ENCODE measurements around the gene KRCC1. TPM values are rescaled to one million over a fixed set of nuclear protein-coding genes. Genes with fewer than 3 reads are reported as not detected.

The KRCC1 gene
- polyA plus RNA-seq, 2 of the 4 experiments (the other 2 are of a cell fraction): 16.2 to 49.0 TPM

DNA sequence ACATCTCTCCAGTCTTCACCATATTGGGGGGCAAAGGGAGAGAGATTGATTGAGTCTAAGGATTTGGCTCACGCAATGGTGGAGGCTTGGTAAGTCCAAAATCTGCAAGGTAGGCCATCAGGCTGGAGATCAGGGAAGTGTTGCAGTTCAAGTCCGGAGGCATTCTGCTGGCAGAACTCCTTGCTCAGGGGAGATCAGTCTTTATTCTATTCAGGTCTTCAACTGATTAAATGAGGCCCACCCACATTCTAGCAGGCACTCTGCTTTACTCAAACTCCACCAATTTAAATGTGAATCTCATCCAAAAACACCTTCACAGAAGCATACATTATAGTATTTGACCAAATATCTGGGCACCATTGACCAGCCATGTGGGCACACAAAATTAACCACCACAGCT is 33.4 kb upstream of the KRCC1 start:
- FAIRE-seq: no peak
- ATAC-seq: no peak
- POLR2A ChIA-PET: no interaction called here

DNA sequence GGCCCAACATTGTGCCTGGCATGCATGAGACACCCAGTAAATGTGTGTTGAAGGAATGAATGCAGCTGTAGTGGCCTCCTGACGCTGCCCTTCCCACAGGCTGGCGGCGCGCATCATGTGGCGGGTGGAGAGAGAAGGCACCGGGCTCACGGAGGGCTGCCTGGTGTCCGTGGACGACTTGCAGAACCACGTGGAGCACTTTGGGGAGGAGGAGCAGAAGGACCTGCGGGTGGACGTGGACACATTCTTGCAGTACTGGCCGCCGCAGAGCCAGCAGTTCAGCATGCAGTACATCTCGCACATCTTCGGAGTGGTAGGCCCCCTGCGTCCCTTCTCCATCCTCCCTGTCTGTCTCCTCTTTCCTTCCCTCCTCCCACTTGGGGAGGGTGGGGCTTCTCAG is 32.2 kb upstream of the KRCC1 start:
- Histone ChIP-seq H3K9me3 (no peaks in the 10 kb centered on the region), H3K4me3 (no peak overlapping the region), H3K4me2 (no peak overlapping the region), H3K4me1 (no peaks in the 10 kb centered on the region), H3K27ac (no peak overlapping the region)
- CTCF ChIA-PET: no interaction called here
- no peak for DNase-seq (ENCODE audit: low read depth in 1 of 2, low spot score in 1 of 2)
- POLR2A ChIA-PET: no interaction called here
- ATAC-seq: no peak
- FAIRE-seq: no peak
- 71% methylated on average over 17 of the region's 17 CpGs for WGBS (ENCODE audit: missing lambda C conversion rate)
- TF ChIP-seq ZC3H11A (IDR thresholded peaks at IDR 0.05) (no peak), MAZ (IDR thresholded peaks at IDR 0.05; ENCODE audit: borderline replicate concordance, low read depth, low read length) (no peak), HEYL (CRISPR knock-in tag; IDR thresholded peaks at IDR 0.05) (no peak), CBX2 (IDR thresholded peaks at IDR 0.05; ENCODE audit: borderline replicate concordance, low read depth) (no peak), KDM5A (IDR thresholded peaks at IDR 0.05) (no peak), FOSB (CRISPR knock-in tag; IDR thresholded peaks at IDR 0.05) (no peak)

More for the DNA sequence above, 33.4 kb upstream of the KRCC1 start:
- Histone ChIP-seq H3K4me1 (no peaks in the 10 kb centered on the region), H3K27ac (no peak overlapping the region), H3K9me3 (no peaks in the 10 kb centered on the region), H3K4me3 (no peak overlapping the region), H3K4me2 (no peak overlapping the region)
- CTCF ChIA-PET: interaction anchor here (0.6 to 1.3 kb wide), 3 partner anchors 28 to 70 kb away, joined by 3 to 4 read pairs (median 3); no protein-coding TSS in a partner anchor
- no peak for DNase-seq (ENCODE audit: low read depth in 1 of 2, low spot score in 1 of 2)
- no peak for TF ChIP-seq KDM1A (IDR thresholded peaks at IDR 0.05; ENCODE audit: low read depth)
- TF ChIP-seq, protein P1, sequence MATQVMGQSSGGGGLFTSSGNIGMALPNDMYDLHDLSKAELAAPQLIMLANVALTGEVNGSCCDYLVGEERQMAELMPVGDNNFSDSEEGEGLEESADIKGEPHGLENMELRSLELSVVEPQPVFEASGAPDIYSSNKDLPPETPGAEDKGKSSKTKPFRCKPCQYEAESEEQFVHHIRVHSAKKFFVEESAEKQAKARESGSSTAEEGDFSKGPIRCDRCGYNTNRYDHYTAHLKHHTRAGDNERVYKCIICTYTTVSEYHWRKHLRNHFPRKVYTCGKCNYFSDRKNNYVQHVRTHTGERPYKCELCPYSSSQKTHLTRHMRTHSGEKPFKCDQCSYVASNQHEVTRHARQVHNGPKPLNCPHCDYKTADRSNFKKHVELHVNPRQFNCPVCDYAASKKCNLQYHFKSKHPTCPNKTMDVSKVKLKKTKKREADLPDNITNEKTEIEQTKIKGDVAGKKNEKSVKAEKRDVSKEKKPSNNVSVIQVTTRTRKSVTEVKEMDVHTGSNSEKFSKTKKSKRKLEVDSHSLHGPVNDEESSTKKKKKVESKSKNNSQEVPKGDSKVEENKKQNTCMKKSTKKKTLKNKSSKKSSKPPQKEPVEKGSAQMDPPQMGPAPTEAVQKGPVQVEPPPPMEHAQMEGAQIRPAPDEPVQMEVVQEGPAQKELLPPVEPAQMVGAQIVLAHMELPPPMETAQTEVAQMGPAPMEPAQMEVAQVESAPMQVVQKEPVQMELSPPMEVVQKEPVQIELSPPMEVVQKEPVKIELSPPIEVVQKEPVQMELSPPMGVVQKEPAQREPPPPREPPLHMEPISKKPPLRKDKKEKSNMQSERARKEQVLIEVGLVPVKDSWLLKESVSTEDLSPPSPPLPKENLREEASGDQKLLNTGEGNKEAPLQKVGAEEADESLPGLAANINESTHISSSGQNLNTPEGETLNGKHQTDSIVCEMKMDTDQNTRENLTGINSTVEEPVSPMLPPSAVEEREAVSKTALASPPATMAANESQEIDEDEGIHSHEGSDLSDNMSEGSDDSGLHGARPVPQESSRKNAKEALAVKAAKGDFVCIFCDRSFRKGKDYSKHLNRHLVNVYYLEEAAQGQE (IDR thresholded peaks at IDR 0.05): no peak
- no peak for TF ChIP-seq NPAS2 (CRISPR knock-in tag; IDR thresholded peaks at IDR 0.05; ENCODE audit: borderline replicate concordance)
- no peak for TF ChIP-seq FOSL2 (IDR thresholded peaks at IDR 0.05)
- TF ChIP-seq FOSL2 (CRISPR knock-in tag; IDR thresholded peaks at IDR 0.05): no peak
- TF ChIP-seq TFCP2L1 (CRISPR knock-in tag; IDR thresholded peaks at IDR 0.05): no peak
- TF ChIP-seq ZFP36 (IDR thresholded peaks at IDR 0.05; ENCODE audit: borderline replicate concordance, partially characterized antibody): no peak
- TF ChIP-seq, protein P2, sequence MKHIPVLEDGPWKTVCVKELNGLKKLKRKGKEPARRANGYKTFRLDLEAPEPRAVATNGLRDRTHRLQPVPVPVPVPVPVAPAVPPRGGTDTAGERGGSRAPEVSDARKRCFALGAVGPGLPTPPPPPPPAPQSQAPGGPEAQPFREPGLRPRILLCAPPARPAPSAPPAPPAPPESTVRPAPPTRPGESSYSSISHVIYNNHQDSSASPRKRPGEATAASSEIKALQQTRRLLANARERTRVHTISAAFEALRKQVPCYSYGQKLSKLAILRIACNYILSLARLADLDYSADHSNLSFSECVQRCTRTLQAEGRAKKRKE (CRISPR knock-in tag; IDR thresholded peaks at IDR 0.05; ENCODE audit: low read depth): no peak
- TF ChIP-seq SREBF2 (IDR thresholded peaks at IDR 0.05): no peak
- TF ChIP-seq HOXA7 (CRISPR knock-in tag; IDR thresholded peaks at IDR 0.05): no peak
- WGBS (ENCODE audit: missing lambda C conversion rate): 79% methylated on average over 2 of the region's 2 CpGs

DNA sequence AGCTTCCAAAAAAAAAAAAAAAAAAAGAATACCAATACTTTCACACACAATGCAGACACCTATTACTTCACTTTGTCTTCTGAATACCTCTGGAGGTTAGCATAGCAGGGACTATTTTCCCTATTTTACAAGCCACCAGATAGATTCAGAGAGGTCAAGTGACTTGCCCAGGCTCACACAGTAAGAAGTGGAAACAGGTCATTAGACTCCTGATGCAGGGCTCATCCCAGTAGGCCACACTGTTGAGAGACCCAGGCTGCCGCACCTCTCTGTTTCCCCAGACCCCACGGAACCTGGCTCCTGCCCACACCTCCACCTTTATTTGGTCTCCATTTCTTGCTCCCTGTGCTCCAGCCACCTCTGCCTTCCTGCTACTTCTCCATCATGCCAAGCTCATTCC is 31.5 kb upstream of the KRCC1 start:
- Histone ChIP-seq H3K9me3 (no peaks in the 10 kb centered on the region), H3K27ac (no peak overlapping the region), H3K4me2 (no peak overlapping the region), H3K4me1 (no peaks in the 10 kb centered on the region), H3K4me3 (no peak overlapping the region)
- TF ChIP-seq PHF8 (IDR thresholded peaks at IDR 0.05; ENCODE audit: borderline replicate concordance, low read depth) (no peak), HDAC2 (IDR thresholded peaks at IDR 0.05) (no peak), RARB (CRISPR knock-in tag; IDR thresholded peaks at IDR 0.05) (no peak), ZFP36 (IDR thresholded peaks at IDR 0.05; ENCODE audit: borderline replicate concordance, partially characterized antibody) (no peak)
- TF ChIP-seq, protein P3, sequence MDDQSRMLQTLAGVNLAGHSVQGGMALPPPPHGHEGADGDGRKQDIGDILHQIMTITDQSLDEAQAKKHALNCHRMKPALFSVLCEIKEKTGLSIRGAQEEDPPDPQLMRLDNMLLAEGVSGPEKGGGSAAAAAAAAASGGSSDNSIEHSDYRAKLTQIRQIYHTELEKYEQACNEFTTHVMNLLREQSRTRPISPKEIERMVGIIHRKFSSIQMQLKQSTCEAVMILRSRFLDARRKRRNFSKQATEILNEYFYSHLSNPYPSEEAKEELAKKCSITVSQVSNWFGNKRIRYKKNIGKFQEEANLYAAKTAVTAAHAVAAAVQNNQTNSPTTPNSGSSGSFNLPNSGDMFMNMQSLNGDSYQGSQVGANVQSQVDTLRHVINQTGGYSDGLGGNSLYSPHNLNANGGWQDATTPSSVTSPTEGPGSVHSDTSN (IDR thresholded peaks at IDR 0.05): no peak
- TF ChIP-seq, protein P4, sequence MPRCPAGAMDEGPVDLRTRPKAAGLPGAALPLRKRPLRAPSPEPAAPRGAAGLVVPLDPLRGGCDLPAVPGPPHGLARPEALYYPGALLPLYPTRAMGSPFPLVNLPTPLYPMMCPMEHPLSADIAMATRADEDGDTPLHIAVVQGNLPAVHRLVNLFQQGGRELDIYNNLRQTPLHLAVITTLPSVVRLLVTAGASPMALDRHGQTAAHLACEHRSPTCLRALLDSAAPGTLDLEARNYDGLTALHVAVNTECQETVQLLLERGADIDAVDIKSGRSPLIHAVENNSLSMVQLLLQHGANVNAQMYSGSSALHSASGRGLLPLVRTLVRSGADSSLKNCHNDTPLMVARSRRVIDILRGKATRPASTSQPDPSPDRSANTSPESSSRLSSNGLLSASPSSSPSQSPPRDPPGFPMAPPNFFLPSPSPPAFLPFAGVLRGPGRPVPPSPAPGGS (IDR thresholded peaks at IDR 0.05): no peak
- TF ChIP-seq, protein P5, sequence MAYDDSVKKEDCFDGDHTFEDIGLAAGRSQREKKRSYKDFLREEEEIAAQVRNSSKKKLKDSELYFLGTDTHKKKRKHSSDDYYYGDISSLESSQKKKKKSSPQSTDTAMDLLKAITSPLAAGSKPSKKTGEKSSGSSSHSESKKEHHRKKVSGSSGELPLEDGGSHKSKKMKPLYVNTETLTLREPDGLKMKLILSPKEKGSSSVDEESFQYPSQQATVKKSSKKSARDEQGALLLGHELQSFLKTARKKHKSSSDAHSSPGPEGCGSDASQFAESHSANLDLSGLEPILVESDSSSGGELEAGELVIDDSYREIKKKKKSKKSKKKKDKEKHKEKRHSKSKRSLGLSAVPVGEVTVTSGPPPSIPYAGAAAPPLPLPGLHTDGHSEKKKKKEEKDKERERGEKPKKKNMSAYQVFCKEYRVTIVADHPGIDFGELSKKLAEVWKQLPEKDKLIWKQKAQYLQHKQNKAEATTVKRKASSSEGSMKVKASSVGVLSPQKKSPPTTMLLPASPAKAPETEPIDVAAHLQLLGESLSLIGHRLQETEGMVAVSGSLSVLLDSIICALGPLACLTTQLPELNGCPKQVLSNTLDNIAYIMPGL (CRISPR knock-in tag; IDR thresholded peaks at IDR 0.05; ENCODE audit: borderline replicate concordance): no peak
- DNase-seq (ENCODE audit: low read depth in 1 of 2, low spot score in 1 of 2) (no peak), ATAC-seq (no peak), FAIRE-seq (no peak)
- WGBS (ENCODE audit: missing lambda C conversion rate): 69% methylated on average over 2 of the region's 2 CpGs
- CTCF ChIA-PET: no interaction called here
- POLR2A ChIA-PET: no interaction called here

Measured in A549 (cell line).